Measurements from ENCODE around the gene LRRC4C.

Gene LRRC4C

DNA sequence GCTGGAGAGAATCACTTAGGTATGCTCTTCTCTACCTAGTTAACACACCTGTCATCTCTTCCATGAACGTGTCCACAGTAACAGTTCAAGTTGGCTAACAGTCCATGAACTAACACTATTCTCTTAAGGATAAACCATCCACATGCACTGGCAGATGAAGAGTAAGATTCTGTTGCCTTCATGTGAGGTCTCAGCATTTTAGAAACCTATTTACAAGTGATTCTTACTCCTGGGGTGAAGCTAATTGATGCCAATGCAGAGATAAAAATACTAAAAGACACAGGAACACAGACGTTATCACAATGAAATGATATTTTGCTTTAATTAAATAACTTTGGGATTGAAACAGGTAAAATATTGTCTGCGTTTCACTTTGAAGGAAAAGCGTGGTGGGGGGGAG lies 1.3 kb downstream of the LRRC4C start:
- Histone ChIP-seq H3K36me3 (ENCODE audit: insufficient read depth, low read length) (no peaks in the 10 kb centered on the region), H3K4me2 (ENCODE audit: low read length) (no peak overlapping the region), H3K9me3 (replicated peaks; ENCODE audit: low read length) (no peaks in the 10 kb centered on the region), H3K9ac (ENCODE audit: low read depth, low read length) (no peak overlapping the region), H3K4me3 (ENCODE audit: low read length) (no peak overlapping the region), H3K27me3 (ENCODE audit: control insufficient read depth, insufficient read depth, low read length) (no peaks in the 10 kb centered on the region), H3K4me1 (ENCODE audit: control insufficient read depth, insufficient read depth, low read length) (no peaks in the 10 kb centered on the region)

DNA sequence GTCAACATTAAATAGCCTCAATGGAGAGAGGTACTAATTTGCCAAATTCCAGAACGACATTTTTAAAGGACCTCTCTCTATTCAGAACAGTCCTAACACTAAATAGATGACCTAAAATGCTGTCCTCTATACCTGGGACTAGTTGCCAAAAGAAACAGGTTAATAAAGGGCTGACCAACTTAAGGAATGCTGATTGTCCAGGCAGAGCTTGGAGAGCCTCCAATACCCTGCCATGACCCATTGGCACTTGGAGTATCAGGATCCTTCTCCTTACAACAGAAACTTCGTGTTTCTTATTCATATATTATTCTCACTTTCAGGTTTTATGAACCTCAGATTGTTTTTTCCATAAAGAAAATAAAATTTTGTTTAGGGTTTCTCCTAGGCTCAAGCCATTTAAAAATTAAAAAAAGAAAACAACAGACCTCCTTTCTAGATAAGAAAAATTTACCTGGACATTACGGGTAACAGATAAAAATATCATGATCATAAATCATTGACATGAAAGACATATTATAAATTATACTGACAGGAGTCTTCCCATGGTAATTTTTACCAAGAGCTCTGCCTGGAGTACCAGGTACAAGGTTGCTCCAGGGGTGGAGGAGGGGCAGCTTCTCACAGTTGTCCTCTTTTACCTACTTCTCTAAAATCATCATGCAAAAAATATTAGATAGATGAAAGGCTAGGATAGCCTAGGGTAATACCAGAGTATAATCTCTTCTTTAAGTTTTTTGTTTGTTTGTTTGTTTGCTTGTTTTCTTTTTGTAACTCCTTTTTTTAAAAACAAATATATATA lies 2.0 kb downstream of the LRRC4C start:
- H3K27me3 ChIP-seq (ENCODE audit: control insufficient read depth, insufficient read depth, low read length) = no peaks in the 10 kb centered on the region
- no peak overlapping the region for H3K4me3 ChIP-seq (ENCODE audit: low read length)
- no peak overlapping the region for H3K9ac ChIP-seq (ENCODE audit: low read depth, low read length)
- H3K4me2 ChIP-seq (ENCODE audit: low read length) = no peak overlapping the region
- H3K36me3 ChIP-seq (ENCODE audit: insufficient read depth, low read length) = no peaks in the 10 kb centered on the region
- H3K9me3 ChIP-seq (replicated peaks; ENCODE audit: low read length) = no peaks in the 10 kb centered on the region
- no peaks in the 10 kb centered on the region for H3K4me1 ChIP-seq (ENCODE audit: control insufficient read depth, insufficient read depth, low read length)

DNA sequence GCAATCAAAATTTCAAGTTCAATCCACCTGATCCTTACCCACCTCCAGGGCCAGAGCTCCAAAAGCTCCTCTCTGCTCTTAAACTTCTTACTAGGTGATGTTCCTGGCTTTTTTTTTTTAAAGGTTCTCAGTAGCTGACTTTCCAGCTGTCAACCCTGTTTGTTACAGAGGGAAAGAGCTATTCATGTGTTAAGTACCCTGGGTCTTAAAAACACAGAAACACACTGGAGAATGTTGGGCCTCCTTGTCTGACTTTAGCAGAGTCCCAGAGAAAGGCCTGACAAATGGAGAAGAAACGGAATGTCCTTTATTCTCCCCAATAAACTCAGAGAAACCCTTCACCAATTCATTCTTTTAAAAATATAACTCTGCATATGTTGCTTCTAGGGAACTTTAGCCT lies 3.2 kb downstream of the LRRC4C start:
- H3K27me3 ChIP-seq (ENCODE audit: control insufficient read depth, insufficient read depth, low read length) = no peaks in the 10 kb centered on the region
- H3K4me2 ChIP-seq (ENCODE audit: low read length) = no peak overlapping the region
- no peaks in the 10 kb centered on the region for H3K9me3 ChIP-seq (replicated peaks; ENCODE audit: low read length)
- no peak overlapping the region for H3K9ac ChIP-seq (ENCODE audit: low read depth, low read length)
- no peaks in the 10 kb centered on the region for H3K4me1 ChIP-seq (ENCODE audit: control insufficient read depth, insufficient read depth, low read length)
- H3K36me3 ChIP-seq (ENCODE audit: insufficient read depth, low read length) = no peaks in the 10 kb centered on the region
- no peak overlapping the region for H3K4me3 ChIP-seq (ENCODE audit: low read length)

DNA sequence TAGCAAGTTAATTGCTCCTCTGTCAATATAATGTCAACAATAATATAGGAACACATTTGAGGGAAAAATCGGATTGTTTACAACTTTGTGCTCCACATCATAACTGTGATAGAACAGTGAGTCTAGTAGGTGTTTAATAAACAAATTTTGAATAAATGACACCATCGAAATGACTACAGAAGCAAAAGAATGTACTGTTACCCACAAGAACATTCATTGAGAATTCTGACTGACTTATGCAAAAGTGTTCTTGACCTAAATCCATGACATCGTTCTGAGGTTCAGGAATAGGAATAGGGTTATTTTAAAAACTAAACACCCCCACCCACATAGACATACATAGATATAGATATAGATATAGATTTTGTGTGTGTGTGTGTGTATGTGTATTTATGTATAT lies 8.4 kb downstream of the LRRC4C start:
- Histone ChIP-seq H3K9me3 (replicated peaks; ENCODE audit: low read length) (no peaks in the 10 kb centered on the region), H3K4me3 (ENCODE audit: low read length) (no peak overlapping the region), H3K9ac (ENCODE audit: low read depth, low read length) (no peak overlapping the region), H3K27me3 (ENCODE audit: control insufficient read depth, insufficient read depth, low read length) (no peaks in the 10 kb centered on the region), H3K4me2 (ENCODE audit: low read length) (no peak overlapping the region), H3K36me3 (ENCODE audit: insufficient read depth, low read length) (no peaks in the 10 kb centered on the region), H3K4me1 (ENCODE audit: control insufficient read depth, insufficient read depth, low read length) (no peaks in the 10 kb centered on the region)

DNA sequence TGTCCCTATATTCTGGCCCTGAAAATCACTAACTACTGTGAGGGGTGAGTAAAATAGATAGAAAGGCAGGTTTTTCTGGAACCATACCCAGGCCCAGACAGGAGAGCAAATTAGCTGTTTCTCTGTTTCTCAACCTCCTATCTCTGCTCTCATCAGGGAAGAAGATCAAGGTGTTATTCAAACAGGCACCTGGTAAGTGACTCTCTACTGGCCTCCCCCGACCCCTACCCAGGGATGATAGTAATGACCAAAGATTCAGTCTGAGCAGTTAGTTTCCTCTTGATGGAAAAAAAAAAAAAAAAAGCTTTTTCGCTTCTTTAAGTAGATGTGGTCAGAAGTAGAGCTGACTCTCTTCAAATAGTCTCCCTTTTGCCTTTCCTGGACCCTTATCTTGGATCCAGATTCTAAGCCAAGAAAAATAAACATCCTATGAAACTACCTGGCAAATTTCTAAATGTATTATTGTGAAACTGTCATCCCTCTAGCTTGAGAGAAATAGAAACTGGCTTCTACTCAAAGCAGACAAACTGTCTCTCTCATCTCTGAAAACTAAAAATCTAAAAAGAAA lies 9.9 kb downstream of the LRRC4C start:
- H3K9ac ChIP-seq (ENCODE audit: low read depth, low read length) = no peak overlapping the region
- no peak overlapping the region for H3K4me2 ChIP-seq (ENCODE audit: low read length)
- no peaks in the 10 kb centered on the region for H3K36me3 ChIP-seq (ENCODE audit: insufficient read depth, low read length)
- H3K4me1 ChIP-seq (ENCODE audit: control insufficient read depth, insufficient read depth, low read length) = no peaks in the 10 kb centered on the region
- no peaks in the 10 kb centered on the region for H3K9me3 ChIP-seq (replicated peaks; ENCODE audit: low read length)
- no peaks in the 10 kb centered on the region for H3K27me3 ChIP-seq (ENCODE audit: control insufficient read depth, insufficient read depth, low read length)
- H3K4me3 ChIP-seq (ENCODE audit: low read length) = no peak overlapping the region

DNA sequence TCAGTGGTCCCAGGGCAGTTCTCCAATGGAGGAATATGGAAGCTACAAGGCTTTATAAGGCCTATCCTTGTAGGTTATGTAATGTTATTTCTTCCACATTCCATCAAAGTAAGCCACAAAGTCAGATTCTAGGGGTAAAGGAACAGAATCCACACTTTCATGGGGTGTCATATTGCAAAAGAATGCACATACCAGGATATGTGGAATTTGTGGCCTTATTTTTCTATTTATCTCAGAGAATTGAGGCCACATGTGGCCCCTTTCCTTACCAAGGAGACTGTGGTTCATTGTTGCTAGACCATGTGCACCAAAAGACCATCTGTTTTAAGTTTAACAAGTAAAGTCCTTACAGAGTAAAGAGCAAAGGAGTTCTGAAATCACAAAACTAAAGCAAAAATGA lies 12.9 kb downstream of the LRRC4C start:
- H3K36me3 ChIP-seq (ENCODE audit: insufficient read depth, low read length) = no peaks in the 10 kb centered on the region
- no peaks in the 10 kb centered on the region for H3K4me1 ChIP-seq (ENCODE audit: control insufficient read depth, insufficient read depth, low read length)
- no peak overlapping the region for H3K4me3 ChIP-seq (ENCODE audit: low read length)
- H3K4me2 ChIP-seq (ENCODE audit: low read length) = no peak overlapping the region
- H3K9me3 ChIP-seq (replicated peaks; ENCODE audit: low read length) = no peaks in the 10 kb centered on the region
- no peaks in the 10 kb centered on the region for H3K27me3 ChIP-seq (ENCODE audit: control insufficient read depth, insufficient read depth, low read length)
- no peak overlapping the region for H3K9ac ChIP-seq (ENCODE audit: low read depth, low read length)

DNA sequence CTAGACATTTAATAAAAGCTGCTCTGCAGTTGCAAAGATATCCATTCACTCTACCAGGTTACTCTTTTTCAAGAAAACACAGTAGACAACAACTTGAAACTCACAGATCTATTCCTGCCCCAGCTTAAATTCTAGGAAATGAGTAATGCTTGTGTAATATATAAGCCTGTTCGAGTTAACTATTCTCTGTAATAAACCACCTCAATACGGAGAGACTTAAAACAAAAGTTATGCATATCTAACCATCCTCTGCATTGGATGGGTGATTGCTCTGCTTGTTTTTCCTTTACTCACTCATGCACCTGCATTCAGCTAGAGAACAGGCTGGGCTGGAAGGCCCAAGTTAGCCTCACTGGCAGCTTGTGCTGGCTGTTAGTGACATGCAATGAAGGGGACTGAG lies 13.3 kb downstream of the LRRC4C start:
- Histone ChIP-seq H3K27me3 (ENCODE audit: control insufficient read depth, insufficient read depth, low read length) (no peaks in the 10 kb centered on the region), H3K4me3 (ENCODE audit: low read length) (no peak overlapping the region), H3K9me3 (replicated peaks; ENCODE audit: low read length) (no peaks in the 10 kb centered on the region), H3K4me1 (ENCODE audit: control insufficient read depth, insufficient read depth, low read length) (no peaks in the 10 kb centered on the region), H3K4me2 (ENCODE audit: low read length) (no peak overlapping the region), H3K9ac (ENCODE audit: low read depth, low read length) (no peak overlapping the region), H3K36me3 (ENCODE audit: insufficient read depth, low read length) (no peaks in the 10 kb centered on the region)

DNA sequence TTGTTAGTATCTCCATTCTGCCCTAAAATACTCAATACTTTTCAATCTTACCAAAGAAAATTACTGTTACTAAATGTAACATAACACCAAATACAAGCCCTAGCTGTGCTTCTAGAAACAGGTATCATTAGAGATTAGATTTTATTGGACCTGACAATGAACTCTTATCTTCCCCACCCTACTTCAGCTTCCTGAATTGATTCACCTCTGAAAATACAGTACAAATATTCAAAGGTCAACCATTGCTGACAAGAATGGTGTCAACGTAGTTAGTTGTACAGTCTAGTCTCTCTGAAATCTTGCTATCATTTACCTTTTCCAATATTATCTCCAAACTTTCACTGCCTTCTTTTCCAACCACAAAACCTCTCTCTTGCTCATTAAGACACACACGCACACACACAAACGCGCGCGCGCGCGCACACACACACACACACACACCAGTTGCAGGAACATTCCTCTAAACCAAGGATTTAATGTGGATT lies 22.4 kb downstream of the LRRC4C start:
- Histone ChIP-seq H3K4me3 (ENCODE audit: low read length) (no peak overlapping the region), H3K27me3 (ENCODE audit: control insufficient read depth, insufficient read depth, low read length) (no peaks in the 10 kb centered on the region), H3K9ac (ENCODE audit: low read depth, low read length) (no peak overlapping the region), H3K4me1 (ENCODE audit: control insufficient read depth, insufficient read depth, low read length) (no peaks in the 10 kb centered on the region), H3K4me2 (ENCODE audit: low read length) (no peak overlapping the region), H3K9me3 (replicated peaks; ENCODE audit: low read length) (peaks cover 5% of the 10 kb centered on the region), H3K36me3 (ENCODE audit: insufficient read depth, low read length) (no peaks in the 10 kb centered on the region)

DNA sequence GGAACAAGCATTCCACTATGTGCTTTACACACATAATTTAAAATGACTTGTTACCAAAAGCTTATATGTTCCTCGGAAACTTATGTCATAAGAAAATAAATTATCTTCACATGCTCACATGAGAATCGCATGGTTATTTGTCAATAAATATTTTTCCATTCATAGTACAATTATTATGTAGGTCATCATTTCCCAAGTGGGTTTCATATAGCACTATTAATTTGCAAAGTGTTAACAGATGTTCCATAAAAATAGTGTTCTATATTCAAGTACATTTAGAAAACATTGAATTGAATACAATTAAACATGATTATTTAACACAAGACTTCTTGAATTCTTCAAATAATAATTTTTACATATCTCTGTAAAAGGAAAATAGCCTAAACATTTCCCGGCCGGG lies 23.9 kb downstream of the LRRC4C start:
- no peaks in the 10 kb centered on the region for H3K27me3 ChIP-seq (ENCODE audit: control insufficient read depth, insufficient read depth, low read length)
- H3K9me3 ChIP-seq (replicated peaks; ENCODE audit: low read length) = peaks cover 5% of the 10 kb centered on the region
- H3K4me3 ChIP-seq (ENCODE audit: low read length) = no peak overlapping the region
- no peaks in the 10 kb centered on the region for H3K4me1 ChIP-seq (ENCODE audit: control insufficient read depth, insufficient read depth, low read length)
- H3K36me3 ChIP-seq (ENCODE audit: insufficient read depth, low read length) = no peaks in the 10 kb centered on the region
- H3K4me2 ChIP-seq (ENCODE audit: low read length) = no peak overlapping the region
- H3K9ac ChIP-seq (ENCODE audit: low read depth, low read length) = no peak overlapping the region

DNA sequence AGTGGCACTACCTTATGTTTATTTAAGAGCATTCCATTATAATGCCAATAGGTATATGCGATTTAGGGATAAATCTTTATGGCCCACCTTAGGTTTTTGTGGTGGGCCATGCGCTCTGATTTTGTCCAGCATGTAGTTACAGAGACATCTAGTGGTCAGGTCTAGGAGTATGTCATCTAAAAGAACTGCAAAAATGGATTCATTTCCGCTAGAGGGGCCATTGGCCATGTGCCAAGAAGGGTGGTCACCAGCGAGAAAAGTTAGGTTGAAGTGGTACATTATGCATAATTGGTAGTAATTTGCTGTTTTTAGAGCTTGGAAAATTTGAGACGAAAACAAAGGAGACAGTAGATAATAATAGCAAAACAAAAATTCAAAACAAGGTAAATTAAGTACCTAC lies 27.7 kb downstream of the LRRC4C start:
- Histone ChIP-seq H3K36me3 (ENCODE audit: insufficient read depth, low read length) (no peaks in the 10 kb centered on the region), H3K4me1 (ENCODE audit: control insufficient read depth, insufficient read depth, low read length) (no peaks in the 10 kb centered on the region), H3K27me3 (ENCODE audit: control insufficient read depth, insufficient read depth, low read length) (no peaks in the 10 kb centered on the region), H3K4me3 (ENCODE audit: low read length) (no peak overlapping the region), H3K4me2 (ENCODE audit: low read length) (no peak overlapping the region), H3K9me3 (replicated peaks; ENCODE audit: low read length) (no peaks in the 10 kb centered on the region), H3K9ac (ENCODE audit: low read depth, low read length) (no peak overlapping the region)

DNA sequence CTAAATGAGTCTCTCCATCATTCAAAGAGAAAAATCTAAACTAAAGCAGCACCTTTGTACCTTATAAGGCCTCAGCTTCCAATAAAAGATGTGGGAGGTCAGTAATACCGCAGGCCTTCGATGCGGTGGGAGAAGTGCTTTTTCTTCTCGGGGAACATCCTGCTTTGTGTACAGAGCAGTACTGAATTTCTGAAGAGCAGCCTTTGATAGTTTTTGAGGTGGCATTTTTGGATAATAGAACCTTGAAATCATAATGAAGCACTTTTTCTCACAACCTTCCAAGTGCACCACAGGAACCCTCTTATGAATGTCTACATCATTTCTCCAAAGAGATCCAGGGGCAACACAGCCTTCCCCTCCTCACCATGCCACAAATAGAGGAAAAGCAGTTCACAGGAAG lies 39.6 kb downstream of the LRRC4C start:
- Histone ChIP-seq H3K27me3 (ENCODE audit: control insufficient read depth, insufficient read depth, low read length) (no peaks in the 10 kb centered on the region), H3K4me1 (ENCODE audit: control insufficient read depth, insufficient read depth, low read length) (no peaks in the 10 kb centered on the region), H3K9ac (ENCODE audit: low read depth, low read length) (no peak overlapping the region), H3K4me3 (ENCODE audit: low read length) (no peak overlapping the region), H3K9me3 (replicated peaks; ENCODE audit: low read length) (peaks cover 2% of the 10 kb centered on the region), H3K4me2 (ENCODE audit: low read length) (no peak overlapping the region), H3K36me3 (ENCODE audit: insufficient read depth, low read length) (no peaks in the 10 kb centered on the region)

All from skeletal muscle satellite cell (primary cell).